GM19452 (cell line): ENCODE results near the gene IRGC.

Source experiments
- ATAC-seq: cut with Tn5 transposase; IDR thresholded peaks from one replicate; pipeline ENCODE4 v1.9.1; 2021; ENCODE audit not compliant: unreplicated experiment

The IRGC gene

GRCh38 chr19:43690890-43691289 lies 25.0 kb upstream of the IRGC start:
- ATAC-seq, result no peak

GRCh38 chr19:43691755-43692154 lies 24.1 kb upstream of the IRGC start:
- ATAC-seq, result no peak

- no peak for ATAC-seq
These were observed 23.5 kb upstream of the IRGC start for GRCh38 chr19:43692385-43692784.

- no peak for ATAC-seq
These were observed 23.0 kb upstream of the IRGC start for GRCh38 chr19:43692877-43693276.

- no peak for ATAC-seq
These were observed 21.3 kb upstream of the IRGC start for GRCh38 chr19:43694553-43694952.

GRCh38 chr19:43695985-43696704 lies 19.7 kb upstream of the IRGC start:
- ATAC-seq, result no peak

GRCh38 chr19:43697295-43697694 lies 18.6 kb upstream of the IRGC start:
- no peak for ATAC-seq

- ATAC-seq, result no peak
These were observed 16.1 kb upstream of the IRGC start for GRCh38 chr19:43699506-43700394.

GRCh38 chr19:43700395-43701000 lies 15.4 kb upstream of the IRGC start:
- peak; percentile 14 for ATAC-seq

- ATAC-seq, result no peak
These were observed 11.7 kb upstream of the IRGC start for GRCh38 chr19:43704002-43704705.

- no peak for ATAC-seq
These were observed 10.1 kb upstream of the IRGC start for GRCh38 chr19:43705729-43706128.

GRCh38 chr19:43707158-43707712 lies 8.6 kb upstream of the IRGC start:
- ATAC-seq, result no peak

GRCh38 chr19:43708716-43709115 lies 7.2 kb upstream of the IRGC start:
- ATAC-seq, result no peak

GRCh38 chr19:43711751-43712355 lies 4.0 kb upstream of the IRGC start:
- ATAC-seq, result no peak

GRCh38 chr19:43713208-43713607 lies 2.7 kb upstream of the IRGC start:
- no peak for ATAC-seq

GRCh38 chr19:43718627-43719377 lies 2.9 kb downstream of the IRGC start:
- no peak for ATAC-seq

GRCh38 chr19:43719378-43719868 lies 3.5 kb downstream of the IRGC start:
- ATAC-seq, result no peak

GRCh38 chr19:43719918-43720317 lies 4.0 kb downstream of the IRGC start:
- no peak for ATAC-seq

GRCh38 chr19:43720936-43721335 lies 5.1 kb downstream of the IRGC start:
- ATAC-seq, result no peak
